ENCODE measurements around the gene RPSA.

Gene RPSA

DNA sequence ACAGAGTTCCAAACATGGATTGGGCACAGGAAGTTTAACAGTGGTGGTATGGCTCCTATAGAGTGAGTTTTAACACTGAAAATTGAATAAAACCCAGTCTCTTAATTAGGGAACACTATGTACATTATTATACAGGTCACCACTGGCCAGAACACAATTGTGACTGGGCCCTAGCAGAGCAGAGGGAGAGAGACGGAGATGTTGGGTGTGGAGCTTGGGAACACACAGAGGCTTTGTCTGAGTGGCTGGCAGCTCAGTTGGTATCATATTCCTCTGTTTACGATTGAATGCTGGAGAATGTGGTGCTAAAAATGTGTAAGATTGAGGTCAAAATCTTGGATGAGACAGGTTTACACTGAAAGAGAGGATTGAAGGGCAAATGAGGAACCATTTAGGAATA, 54.2 kb downstream of the RPSA start:
- DNase-seq: no peak
